HepG2 (cell line): ENCODE data around the gene LRFN2. TPM values are rescaled to one million over a fixed set of nuclear protein-coding genes. Genes with fewer than 3 reads are reported as not detected.

ENCODE experiments used
- ATAC-seq: fragments of 200-7000 bp; cut with Tn5 transposase; 3 replicates; pipeline ENCODE4 v1.9.1; 2020; ENCODE audit warnings: mild to moderate bottlenecking, moderate library complexity
- BruUV-seq: library from RNA; stranded (reverse); fragments of 400-500 nt; replicated peaks from 2 replicates; lab custom pipeline; 2021; lab: Mats Ljungman, UMichigan
- CTCF ChIA-PET: fragments of 300-600 bp; formaldehyde crosslinking; extraction: SDS; loops from one replicate; lab custom pipeline; 2021; ENCODE audit warnings: low total read pairs, inconsistent platforms, low intra/inter-chr PET ratio; lab: Yijun Ruan, JAX
- POLR2A ChIA-PET: fragments of 350-600 bp; sonication (Branson Sonifier 250); formaldehyde crosslinking; loops from one replicate; lab custom pipeline; 2020; ENCODE audit warnings: antibody characterized with exemption, inconsistent platforms; lab: Yijun Ruan, JAX
- DNase-seq: peaks from one replicate; pipeline ENCODE4 v3.0.0-alpha.2; 2015; ENCODE audit warnings: low spot score
- FAIRE-seq: peaks from 3 replicates; lab custom pipeline; 2011; peaks lifted over from hg19 to GRCh38; lab: Jason Lieb, UNC
- H2AFZ ChIP-seq: one replicate; pipeline ENCODE4 v1.6.1; 2011; ENCODE audit warnings: low read length, inconsistent platforms
- H3K27ac ChIP-seq: fragments of 300-600 bp; 3 replicates; pipeline ENCODE4 v1.8.0; 2011; ENCODE audit warnings: mixed run types, mild to moderate bottlenecking, mixed read lengths, low read length, inconsistent platforms; ENCODE audit not compliant: insufficient read depth; ENCODE audit errors: extremely low read length
- H3K27me3 ChIP-seq, 2 experiments: fragments of 200-600 bp in 1 of 2; 2 replicates in 1 of 2; 3 replicates in 1 of 2; pipeline versions ENCODE4 v1.6.0 to v1.8.0; 2011; ENCODE audit warnings: low read length in 2 of 2, mild to moderate bottlenecking in 2 of 2, moderate library complexity in 2 of 2, inconsistent platforms in 1 of 2; ENCODE audit not compliant: insufficient read depth in 2 of 2, control insufficient read depth in 1 of 2
- H3K36me3 ChIP-seq, 2 experiments: fragments of 200-600 bp in 1 of 2; replicated peaks in 1 of 2; 2 replicates in 1 of 2; 3 replicates in 1 of 2; pipeline versions ENCODE4 v1.5.1 to v1.8.0; 2011; ENCODE audit warnings: low read length in 2 of 2, inconsistent platforms in 1 of 2; ENCODE audit not compliant: insufficient read depth in 2 of 2, control insufficient read depth in 1 of 2
- H3K4me1 ChIP-seq: 2 replicates; pipeline ENCODE4 v1.5.1; 2012; ENCODE audit warnings: low read length, inconsistent platforms; ENCODE audit not compliant: insufficient read depth
- H3K4me2 ChIP-seq: 2 replicates; pipeline ENCODE4 v1.6.0; 2011; ENCODE audit warnings: low read depth, low read length, inconsistent platforms
- H3K4me3 ChIP-seq, 3 experiments: fragments of 200-600 bp in 1 of 3; sonication (generic), shearing (Covaris generic) in 1 of 3; replicated peaks in 1 of 3; 2 replicates each; pipeline ENCODE4 v1.5.1; 2011 to 2016; ENCODE audit warnings: low read length in 3 of 3, inconsistent platforms in 2 of 3, low read depth in 2 of 3, mild to moderate bottlenecking in 2 of 3, control low read depth in 1 of 3, mixed read lengths in 1 of 3; ENCODE audit not compliant: insufficient read depth in 1 of 3
- H3K79me2 ChIP-seq: one replicate; pipeline ENCODE4 v1.6.1; 2011; ENCODE audit warnings: low read length, inconsistent platforms; ENCODE audit not compliant: insufficient read depth
- H3K9ac ChIP-seq: 2 replicates; pipeline ENCODE4 v1.6.0; 2011; ENCODE audit warnings: mild to moderate bottlenecking, low read depth, low read length, inconsistent platforms; ENCODE audit not compliant: insufficient read depth
- H3K9me3 ChIP-seq: 2 replicates; pipeline ENCODE4 v1.5.1; 2012; ENCODE audit warnings: mild to moderate bottlenecking, low read length
- H4K20me1 ChIP-seq: 2 replicates; pipeline ENCODE4 v1.6.0; 2011; ENCODE audit warnings: inconsistent platforms, mild to moderate bottlenecking, low read length, moderate library complexity; ENCODE audit not compliant: insufficient read depth
- CHCHD3 ChIP-seq: sonication (generic); formaldehyde crosslinking; IDR thresholded peaks from 2 replicates; pipeline ENCODE4 v1.8.0; 2022; ENCODE audit warnings: mild to moderate bottlenecking, missing genetic modification reagents, moderate library complexity
- POLR2A ChIP-seq, 2 experiments: IDR thresholded peaks; 2 replicates each; pipeline ENCODE4 v1.6.1; 2011; ENCODE audit warnings: low read depth in 2 of 2, low read length in 2 of 2, mild to moderate bottlenecking in 1 of 2, moderate library complexity in 1 of 2; ENCODE audit not compliant: insufficient read depth in 1 of 2
- RNF2 ChIP-seq: fragments of 450-650 bp; conservative IDR thresholded peaks from 2 replicates; pipeline ENCODE4 v1.6.1; 2016; ENCODE audit warnings: low read depth
- ZNF563 ChIP-seq: sonication (generic); formaldehyde crosslinking; IDR thresholded peaks from 2 replicates; pipeline ENCODE4 v1.8.0; 2022; ENCODE audit warnings: mild to moderate bottlenecking, moderate library complexity, missing genetic modification reagents
- WGBS: methylation state at CpG from one replicate; pipeline ENCODE4 v1.1.6; 2017; ENCODE audit warnings: low lambda C conversion rate; 5-methylcytosine and 5-hydroxymethylcytosine counted together
- in situ Hi-C: cut with HindIII; loops from 2 replicates; pipeline ENCODE4 v1.10.0; 2017; ENCODE audit warnings: low pct_unique_long_range_greater_than_20kb; ENCODE audit not compliant: extremely low pct_ligation_motif_present
- intact Hi-C: fragments of 100-400 bp; cut with micrococcal nuclease; formaldehyde crosslinking; loops from one replicate; pipeline ENCODE4 v1.10.0; 2022; ENCODE audit not compliant: unreplicated experiment
- polyA plus RNA-seq, 8 experiments: library from polyadenylated mRNA; depleted of rRNA in 3 of 8; stranded (reverse) in 7 of 8; unstranded in 1 of 8; fragments of >200 nt; fragmentation: Illumina TruSeq in 4 of 8; extraction: Trizol in 4 of 8; gene quantifications; 2 replicates each; pipeline versions ENCODE4 v1.2.1 to v1.2.3, GENCODE V29; 2011 to 2016; ENCODE audit warnings: low read depth in 4 of 8, missing spikeins in 1 of 8, mixed read lengths in 1 of 8; ENCODE audit not compliant: insufficient read depth in 1 of 8
- total RNA-seq, 5 experiments: library from RNA; depleted of rRNA; stranded (reverse); fragments of >200 nt; fragmentation: Illumina TruSeq; extraction: Trizol; gene quantifications; 2 replicates each; pipeline ENCODE4 v1.2.3, GENCODE V29; 2016; ENCODE audit warnings: low read depth in 1 of 5
- TF ChIP-seq, protein P1 (sequence below): fragments of 450-650 bp; IDR thresholded peaks from 2 replicates; pipeline ENCODE4 v1.6.1; 2016

LRFN2 gene
- total and polyA plus RNA-seq, 2 of the 13 experiments (the other 11 are each of a cell fraction or from before 2014, with no cell fraction given): not detected

DNA sequence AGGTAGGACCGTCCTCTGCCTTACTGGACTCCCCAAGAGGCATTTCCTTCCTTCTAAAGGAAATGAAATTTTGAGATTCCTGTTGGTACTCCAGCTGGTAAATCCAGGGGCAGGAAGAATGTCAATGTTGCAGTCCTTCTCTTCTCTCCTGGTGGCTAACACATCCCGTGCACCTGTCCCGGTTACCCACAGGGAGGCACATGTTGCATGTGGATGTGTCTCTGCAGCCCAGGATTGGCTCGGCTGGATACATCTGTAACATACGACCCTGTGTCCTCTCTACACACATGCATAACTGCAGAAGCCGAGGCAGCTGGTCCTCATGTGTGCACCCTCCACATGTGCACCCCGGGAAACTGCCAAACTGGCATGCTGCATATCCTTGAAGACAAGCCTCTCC, 1.3 kb upstream of the LRFN2 start:
- TF ChIP-seq, protein P1, sequence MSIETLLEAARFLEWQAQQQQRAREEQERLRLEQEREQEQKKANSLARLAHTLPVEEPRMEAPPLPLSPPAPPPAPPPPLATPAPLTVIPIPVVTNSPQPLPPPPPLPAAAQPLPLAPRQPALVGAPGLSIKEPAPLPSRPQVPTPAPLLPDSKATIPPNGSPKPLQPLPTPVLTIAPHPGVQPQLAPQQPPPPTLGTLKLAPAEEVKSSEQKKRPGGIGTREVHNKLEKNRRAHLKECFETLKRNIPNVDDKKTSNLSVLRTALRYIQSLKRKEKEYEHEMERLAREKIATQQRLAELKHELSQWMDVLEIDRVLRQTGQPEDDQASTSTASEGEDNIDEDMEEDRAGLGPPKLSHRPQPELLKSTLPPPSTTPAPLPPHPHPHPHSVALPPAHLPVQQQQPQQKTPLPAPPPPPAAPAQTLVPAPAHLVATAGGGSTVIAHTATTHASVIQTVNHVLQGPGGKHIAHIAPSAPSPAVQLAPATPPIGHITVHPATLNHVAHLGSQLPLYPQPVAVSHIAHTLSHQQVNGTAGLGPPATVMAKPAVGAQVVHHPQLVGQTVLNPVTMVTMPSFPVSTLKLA: 0 out of 2 replicates have a peak, but pooled peaks have one; percentile 20
- TF ChIP-seq CHCHD3 (CRISPR knock-in tag): no peak
- Histone ChIP-seq H4K20me1 (no peaks in the 10 kb centered on the region), H3K27me3 (peaks cover 3 to 38% of the 10 kb centered on the region in 2 experiments), H3K9me3 (no peaks in the 10 kb centered on the region), H3K4me1 (0 out of 2 replicates have a peak, but pooled peaks cover 7% of the 10 kb centered on the region), H2AFZ (no peak overlapping the region), H3K4me3 (no peak overlapping the region), H3K36me3 (no peaks in the 10 kb centered on the region), H3K79me2 (no peaks in the 10 kb centered on the region), H3K27ac (no peak overlapping the region), H3K9ac (no peak overlapping the region), H3K4me2 (no peak overlapping the region)
- ChIA-PET POLR2A (no interaction called here), CTCF (interaction anchor here (1.2 kb wide), 1 partner anchor 260 kb away, joined by 5 read pairs; no protein-coding TSS in a partner anchor)
- in situ Hi-C loops: no loop called here
- WGBS: 33% methylated on average over 7 of the region's 7 CpGs
- intact Hi-C loops: loop anchor here (5.0 kb wide), 1 partner anchor 606 kb away; no protein-coding TSS in a partner anchor
- BruUV-seq: no TSS peak
- FAIRE-seq (no peak), DNase-seq (no peak), ATAC-seq (no peak)

DNA sequence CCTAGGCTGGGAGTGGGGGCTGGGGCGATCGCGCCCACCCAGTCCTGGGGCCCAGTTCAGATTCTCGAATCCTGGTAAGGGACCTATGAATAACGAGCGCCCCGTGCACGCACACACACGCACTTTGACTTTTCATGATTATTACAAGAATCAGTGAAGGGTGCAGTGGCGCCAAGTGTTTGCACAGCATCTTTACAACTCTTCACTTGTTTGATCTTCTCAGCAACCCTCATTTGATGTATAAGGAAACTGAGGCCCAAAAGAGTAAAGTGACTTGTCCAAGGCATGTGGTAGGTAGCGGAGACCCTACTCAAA, 863 bp upstream of the LRFN2 start:
- ATAC-seq: no peak
- ChIA-PET POLR2A (interaction anchor here (0.6 kb wide), 1 partner anchor 153 kb away, joined by 3 read pairs; no protein-coding TSS in a partner anchor), CTCF (interaction anchor here (1.2 kb wide), 1 partner anchor 259 kb away, joined by 5 read pairs; no protein-coding TSS in a partner anchor)
- Histone ChIP-seq H3K79me2 (no peaks in the 10 kb centered on the region), H2AFZ (no peak overlapping the region), H3K27me3 (peaks cover 3 to 38% of the 10 kb centered on the region in 2 experiments), H4K20me1 (no peaks in the 10 kb centered on the region), H3K27ac (no peak overlapping the region), H3K4me3 (peak overlapping the region in 1 of 3 experiments; percentile 64; a peak in 1 of 6 replicates), H3K9ac (no peak overlapping the region), H3K9me3 (no peaks in the 10 kb centered on the region), H3K36me3 (no peaks in the 10 kb centered on the region), H3K4me1 (0 out of 2 replicates have a peak, but pooled peaks cover 7% of the 10 kb centered on the region), H3K4me2 (peak overlapping the region; percentile 67)
- DNase-seq: no peak
- in situ Hi-C loops: no loop called here
- TF ChIP-seq POLR2A (IDR thresholded peaks at IDR 0.05; ENCODE audit: insufficient read depth in 1 of 2, low read depth in 2 of 2, low read length in 2 of 2) (no peak), ZNF563 (CRISPR knock-in tag) (0 out of 2 replicates have a peak, but pooled peaks have one; percentile 5), RNF2 (no peak)
- intact Hi-C loops: loop anchor here (5.0 kb wide), 1 partner anchor 606 kb away; no protein-coding TSS in a partner anchor
- 45% methylated on average over 6 of the region's 11 CpGs for WGBS
- no peak for FAIRE-seq
- BruUV-seq: no TSS peak
